ENCODE data around the gene PLCB1.

DNA sequence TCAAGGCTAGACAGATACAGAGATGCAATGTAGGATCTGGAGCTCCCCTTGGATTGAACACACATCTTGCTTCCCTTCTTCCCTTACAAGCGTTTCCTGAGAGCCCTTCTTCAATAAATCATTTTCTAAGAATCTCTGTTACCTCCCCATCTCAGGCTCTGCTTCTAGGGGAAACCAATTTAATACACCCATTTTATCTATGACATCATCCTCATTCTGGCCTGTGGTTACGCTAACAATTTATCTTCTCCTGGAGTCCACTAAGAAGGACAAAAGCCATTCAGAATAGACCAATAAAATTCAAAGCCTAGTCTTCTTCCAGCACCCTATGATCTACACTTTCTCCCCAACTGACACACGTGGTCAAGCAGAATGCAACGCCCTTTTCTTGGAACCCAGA is 390.1 kb downstream of the PLCB1 start:
- TF ChIP-seq POLR2A (IDR thresholded peaks at IDR 0.05; ENCODE audit: extremely low read depth, insufficient read length): no peak
- TF ChIP-seq, protein P1, sequence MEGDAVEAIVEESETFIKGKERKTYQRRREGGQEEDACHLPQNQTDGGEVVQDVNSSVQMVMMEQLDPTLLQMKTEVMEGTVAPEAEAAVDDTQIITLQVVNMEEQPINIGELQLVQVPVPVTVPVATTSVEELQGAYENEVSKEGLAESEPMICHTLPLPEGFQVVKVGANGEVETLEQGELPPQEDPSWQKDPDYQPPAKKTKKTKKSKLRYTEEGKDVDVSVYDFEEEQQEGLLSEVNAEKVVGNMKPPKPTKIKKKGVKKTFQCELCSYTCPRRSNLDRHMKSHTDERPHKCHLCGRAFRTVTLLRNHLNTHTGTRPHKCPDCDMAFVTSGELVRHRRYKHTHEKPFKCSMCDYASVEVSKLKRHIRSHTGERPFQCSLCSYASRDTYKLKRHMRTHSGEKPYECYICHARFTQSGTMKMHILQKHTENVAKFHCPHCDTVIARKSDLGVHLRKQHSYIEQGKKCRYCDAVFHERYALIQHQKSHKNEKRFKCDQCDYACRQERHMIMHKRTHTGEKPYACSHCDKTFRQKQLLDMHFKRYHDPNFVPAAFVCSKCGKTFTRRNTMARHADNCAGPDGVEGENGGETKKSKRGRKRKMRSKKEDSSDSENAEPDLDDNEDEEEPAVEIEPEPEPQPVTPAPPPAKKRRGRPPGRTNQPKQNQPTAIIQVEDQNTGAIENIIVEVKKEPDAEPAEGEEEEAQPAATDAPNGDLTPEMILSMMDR (IDR thresholded peaks at IDR 0.05; ENCODE audit: low read depth, low read length): no peak
- TF ChIP-seq MYC (IDR thresholded peaks at IDR 0.05; ENCODE audit: low read depth, low read length): no peak
